ENCODE results near the gene SFXN3. TPM values are rescaled to one million over a fixed set of nuclear protein-coding genes. Genes with fewer than 3 reads are reported as not detected.
A peak's percentile ranks its signal among the peaks of the same experiment; 100 is the strongest.

SFXN3 gene
- total and polyA plus RNA-seq, 2 of the 13 experiments (the other 11 are each of a cell fraction or from before 2014, with no cell fraction given), result 16.8 to 71.5 TPM

DNA sequence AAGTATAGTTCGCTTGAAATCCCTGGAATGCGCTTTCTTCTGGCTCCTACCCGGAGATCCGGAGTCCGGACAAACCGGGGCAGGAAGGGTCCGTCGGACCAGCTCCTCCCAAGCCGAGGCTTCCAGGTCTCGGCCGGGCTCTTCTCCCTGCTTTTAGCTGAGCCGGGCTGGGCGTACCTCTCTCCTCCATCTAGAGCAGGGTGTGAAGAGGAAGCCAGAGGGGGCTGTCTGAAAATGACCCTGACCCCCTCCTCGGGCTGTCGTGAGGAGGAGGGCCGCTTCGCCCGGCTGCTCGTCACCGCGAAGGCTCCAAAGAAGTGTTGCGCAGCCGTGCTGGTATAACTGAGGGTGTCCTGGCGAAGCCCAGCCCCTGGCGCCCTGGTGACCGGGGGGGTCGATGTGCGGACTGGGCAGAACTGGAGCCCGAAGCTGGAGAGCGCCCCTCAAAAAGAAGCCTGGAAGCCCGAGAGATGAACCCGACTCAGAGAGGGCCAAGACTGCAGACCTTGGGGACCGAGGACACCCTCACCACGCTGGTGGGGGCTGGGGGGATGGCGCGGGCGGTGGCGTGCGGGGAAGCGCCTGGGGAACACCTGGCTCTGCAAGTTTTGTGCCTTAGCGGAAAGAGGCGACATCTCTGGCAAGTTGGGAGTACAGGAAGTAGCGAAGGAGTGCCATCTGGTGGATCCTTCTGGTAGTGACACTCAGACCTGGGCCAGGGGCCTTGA is 36.5 kb downstream of the SFXN3 start (continued):
- TF ChIP-seq MYNN (CRISPR knock-in tag; IDR thresholded peaks at IDR 0.05; ENCODE audit: low read depth) (0 out of 2 replicates have a peak, but pooled peaks have one; percentile 26), MIXL1 (CRISPR knock-in tag; IDR thresholded peaks at IDR 0.05) (no peak; the same call in 1 of the 2 replicates), ZNF124 (CRISPR knock-in tag; IDR thresholded peaks at IDR 0.05) (peak; percentile 22; the same call in 1 of the 2 replicates), GZF1 (CRISPR knock-in tag; IDR thresholded peaks at IDR 0.05) (peak; percentile 59; the same call in 1 of the 2 replicates), RBFOX2 (IDR thresholded peaks at IDR 0.05; ENCODE audit: low read depth, low read length) (peak; percentile 44; the same call in 1 of the 2 replicates), ZNF737 (CRISPR knock-in tag; IDR thresholded peaks at IDR 0.05; ENCODE audit: borderline replicate concordance) (no peak), HNRNPLL (IDR thresholded peaks at IDR 0.05; ENCODE audit: low read depth, low read length, poor library complexity, severe bottlenecking) (peak; percentile 68), PTBP1 (IDR thresholded peaks at IDR 0.05; ENCODE audit: low read depth, low read length, poor library complexity, severe bottlenecking) (no peak), ZNF256 (CRISPR knock-in tag; conservative IDR thresholded peaks at IDR 0.05) (no peak), KLF9 (CRISPR knock-in tag; IDR thresholded peaks at IDR 0.05; ENCODE audit: low read depth) (no peak), HOXA7 (CRISPR knock-in tag; IDR thresholded peaks at IDR 0.05) (no peak), CCAR2 (optimal IDR thresholded peaks at IDR 0.05; ENCODE audit: low read depth, low read length) (no peak), ZNF468 (CRISPR knock-in tag; IDR thresholded peaks at IDR 0.05) (no peak), ZNF383 (CRISPR knock-in tag; IDR thresholded peaks at IDR 0.05; ENCODE audit: borderline replicate concordance) (no peak), MAFG (CRISPR knock-in tag; IDR thresholded peaks at IDR 0.05) (no peak)
- TF ChIP-seq, protein P1, sequence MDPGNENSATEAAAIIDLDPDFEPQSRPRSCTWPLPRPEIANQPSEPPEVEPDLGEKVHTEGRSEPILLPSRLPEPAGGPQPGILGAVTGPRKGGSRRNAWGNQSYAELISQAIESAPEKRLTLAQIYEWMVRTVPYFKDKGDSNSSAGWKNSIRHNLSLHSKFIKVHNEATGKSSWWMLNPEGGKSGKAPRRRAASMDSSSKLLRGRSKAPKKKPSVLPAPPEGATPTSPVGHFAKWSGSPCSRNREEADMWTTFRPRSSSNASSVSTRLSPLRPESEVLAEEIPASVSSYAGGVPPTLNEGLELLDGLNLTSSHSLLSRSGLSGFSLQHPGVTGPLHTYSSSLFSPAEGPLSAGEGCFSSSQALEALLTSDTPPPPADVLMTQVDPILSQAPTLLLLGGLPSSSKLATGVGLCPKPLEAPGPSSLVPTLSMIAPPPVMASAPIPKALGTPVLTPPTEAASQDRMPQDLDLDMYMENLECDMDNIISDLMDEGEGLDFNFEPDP (CRISPR knock-in tag; conservative IDR thresholded peaks at IDR 0.05), result no peak
- TF ChIP-seq, protein P2, sequence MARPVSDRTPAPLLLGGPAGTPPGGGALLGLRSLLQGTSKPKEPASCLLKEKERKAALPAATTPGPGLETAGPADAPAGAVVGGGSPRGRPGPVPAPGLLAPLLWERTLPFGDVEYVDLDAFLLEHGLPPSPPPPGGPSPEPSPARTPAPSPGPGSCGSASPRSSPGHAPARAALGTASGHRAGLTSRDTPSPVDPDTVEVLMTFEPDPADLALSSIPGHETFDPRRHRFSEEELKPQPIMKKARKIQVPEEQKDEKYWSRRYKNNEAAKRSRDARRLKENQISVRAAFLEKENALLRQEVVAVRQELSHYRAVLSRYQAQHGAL (CRISPR knock-in tag; IDR thresholded peaks at IDR 0.05; ENCODE audit: not compliant biosample characterization), result peak; percentile 67
- TF ChIP-seq, protein P3, sequence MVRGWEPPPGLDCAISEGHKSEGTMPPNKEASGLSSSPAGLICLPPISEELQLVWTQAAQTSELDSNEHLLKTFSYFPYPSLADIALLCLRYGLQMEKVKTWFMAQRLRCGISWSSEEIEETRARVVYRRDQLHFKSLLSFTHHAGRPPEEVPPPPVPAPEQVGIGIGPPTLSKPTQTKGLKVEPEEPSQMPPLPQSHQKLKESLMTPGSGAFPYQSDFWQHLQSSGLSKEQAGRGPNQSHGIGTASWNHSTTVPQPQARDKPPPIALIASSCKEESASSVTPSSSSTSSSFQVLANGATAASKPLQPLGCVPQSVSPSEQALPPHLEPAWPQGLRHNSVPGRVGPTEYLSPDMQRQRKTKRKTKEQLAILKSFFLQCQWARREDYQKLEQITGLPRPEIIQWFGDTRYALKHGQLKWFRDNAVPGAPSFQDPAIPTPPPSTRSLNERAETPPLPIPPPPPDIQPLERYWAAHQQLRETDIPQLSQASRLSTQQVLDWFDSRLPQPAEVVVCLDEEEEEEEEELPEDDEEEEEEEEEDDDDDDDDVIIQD (CRISPR knock-in tag; IDR thresholded peaks at IDR 0.05; ENCODE audit: low read depth), result no peak
- TF ChIP-seq, protein P4, sequence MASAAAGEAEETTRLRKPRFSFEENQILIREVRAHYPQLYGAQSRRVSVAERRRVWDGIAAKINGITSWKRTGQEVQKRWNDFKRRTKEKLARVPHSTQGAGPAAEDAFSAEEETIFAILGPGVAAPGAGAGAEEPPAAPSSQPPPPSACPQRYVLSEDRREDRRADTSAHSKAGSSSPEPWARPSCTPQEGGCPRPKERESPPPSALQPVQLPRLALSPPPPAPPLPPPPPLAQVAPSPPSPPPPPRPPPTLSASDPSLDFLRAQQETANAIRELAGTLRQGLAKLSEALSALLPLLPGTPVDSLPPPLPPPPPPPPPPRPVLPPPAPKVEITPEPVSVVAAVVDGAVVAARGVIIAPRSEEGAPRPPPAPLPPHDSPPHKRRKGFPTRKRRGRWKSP (CRISPR knock-in tag; IDR thresholded peaks at IDR 0.05), result no peak
- TF ChIP-seq, protein P5, sequence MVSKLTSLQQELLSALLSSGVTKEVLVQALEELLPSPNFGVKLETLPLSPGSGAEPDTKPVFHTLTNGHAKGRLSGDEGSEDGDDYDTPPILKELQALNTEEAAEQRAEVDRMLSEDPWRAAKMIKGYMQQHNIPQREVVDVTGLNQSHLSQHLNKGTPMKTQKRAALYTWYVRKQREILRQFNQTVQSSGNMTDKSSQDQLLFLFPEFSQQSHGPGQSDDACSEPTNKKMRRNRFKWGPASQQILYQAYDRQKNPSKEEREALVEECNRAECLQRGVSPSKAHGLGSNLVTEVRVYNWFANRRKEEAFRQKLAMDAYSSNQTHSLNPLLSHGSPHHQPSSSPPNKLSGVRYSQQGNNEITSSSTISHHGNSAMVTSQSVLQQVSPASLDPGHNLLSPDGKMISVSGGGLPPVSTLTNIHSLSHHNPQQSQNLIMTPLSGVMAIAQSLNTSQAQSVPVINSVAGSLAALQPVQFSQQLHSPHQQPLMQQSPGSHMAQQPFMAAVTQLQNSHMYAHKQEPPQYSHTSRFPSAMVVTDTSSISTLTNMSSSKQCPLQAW (CRISPR knock-in tag; IDR thresholded peaks at IDR 0.05), result 0 out of 2 replicates have a peak, but pooled peaks have one; percentile 40
- TF ChIP-seq, protein P6, sequence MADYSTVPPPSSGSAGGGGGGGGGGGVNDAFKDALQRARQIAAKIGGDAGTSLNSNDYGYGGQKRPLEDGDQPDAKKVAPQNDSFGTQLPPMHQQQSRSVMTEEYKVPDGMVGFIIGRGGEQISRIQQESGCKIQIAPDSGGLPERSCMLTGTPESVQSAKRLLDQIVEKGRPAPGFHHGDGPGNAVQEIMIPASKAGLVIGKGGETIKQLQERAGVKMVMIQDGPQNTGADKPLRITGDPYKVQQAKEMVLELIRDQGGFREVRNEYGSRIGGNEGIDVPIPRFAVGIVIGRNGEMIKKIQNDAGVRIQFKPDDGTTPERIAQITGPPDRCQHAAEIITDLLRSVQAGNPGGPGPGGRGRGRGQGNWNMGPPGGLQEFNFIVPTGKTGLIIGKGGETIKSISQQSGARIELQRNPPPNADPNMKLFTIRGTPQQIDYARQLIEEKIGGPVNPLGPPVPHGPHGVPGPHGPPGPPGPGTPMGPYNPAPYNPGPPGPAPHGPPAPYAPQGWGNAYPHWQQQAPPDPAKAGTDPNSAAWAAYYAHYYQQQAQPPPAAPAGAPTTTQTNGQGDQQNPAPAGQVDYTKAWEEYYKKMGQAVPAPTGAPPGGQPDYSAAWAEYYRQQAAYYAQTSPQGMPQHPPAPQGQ (CRISPR knock-in tag; IDR thresholded peaks at IDR 0.05; ENCODE audit: borderline replicate concordance), result no peak
